Measurements from ENCODE around the gene NSUN2. TPM values are rescaled to one million over a fixed set of nuclear protein-coding genes. Genes with fewer than 3 reads are reported as not detected.

NSUN2 gene
- total RNA-seq, 2 donors from 2014 or later: 40.8 to 54.5 TPM

GRCh38 chr5:6633469-6634245 lies 813 bp upstream of the NSUN2 start:
- peak; percentile 18 for DNase-seq (ENCODE audit: low spot score)
- Histone ChIP-seq H3K4me3 (peak overlapping the region; percentile 68 to 84), H3K9me3 (no peaks in the 10 kb centered on the region), H3K36me3 (no peaks in the 10 kb centered on the region), H3K27ac (peak overlapping the region; percentile 88 to 93), H3K4me1 (replicated peaks) (peaks cover 7% of the 10 kb centered on the region), H3K27me3 (replicated peaks; ENCODE audit: insufficient read depth) (no peaks in the 10 kb centered on the region)
- WGBS: 2% methylated on average over 58 of the region's 75 CpGs
- intact Hi-C loops (cut with DNase I): loop anchor here (1.0 to 5.0 kb wide), 4 partner anchors 79 to 1211 kb away; partner anchors contain the start of genes ICE1 and TENT4A
- TF ChIP-seq CTCF (IDR thresholded peaks at IDR 0.05) (no peak), POLR2AphosphoS5 (IDR thresholded peaks at IDR 0.05) (no peak), POLR2A (IDR thresholded peaks at IDR 0.05) (no peak)

GRCh38 chr5:6632324-6632887 lies 438 bp downstream of the NSUN2 start:
- Histone ChIP-seq H3K27me3 (replicated peaks; ENCODE audit: insufficient read depth) (no peaks in the 10 kb centered on the region), H3K4me3 (peak overlapping the region; percentile 68 to 84), H3K4me1 (replicated peaks) (peaks cover 7% of the 10 kb centered on the region), H3K36me3 (no peaks in the 10 kb centered on the region), H3K27ac (peak overlapping the region; percentile 88 to 93), H3K9me3 (no peaks in the 10 kb centered on the region)
- no peak for DNase-seq (ENCODE audit: low spot score)
- intact Hi-C loops (cut with DNase I): loop anchor here (2.0 to 5.0 kb wide), 3 partner anchors 80 to 1210 kb away; partner anchors contain the start of genes ICE1 and TENT4A
- TF ChIP-seq POLR2A (IDR thresholded peaks at IDR 0.05) (no peak), CTCF (IDR thresholded peaks at IDR 0.05) (no peak), POLR2AphosphoS5 (IDR thresholded peaks at IDR 0.05) (no peak)
- WGBS: under 1% methylated on average over 25 of the region's 33 CpGs

GRCh38 chr5:6631441-6631840 lies 1.4 kb downstream of the NSUN2 start:
- no peaks in the 10 kb centered on the region for H3K27me3 ChIP-seq (replicated peaks; ENCODE audit: insufficient read depth)
- H3K9me3 ChIP-seq: no peaks in the 10 kb centered on the region
- no peak overlapping the region for H3K4me3 ChIP-seq
- TF ChIP-seq CTCF (IDR thresholded peaks at IDR 0.05) (no peak), POLR2A (IDR thresholded peaks at IDR 0.05) (no peak), POLR2AphosphoS5 (IDR thresholded peaks at IDR 0.05) (no peak)
- intact Hi-C loops (cut with DNase I): loop anchor here (5.0 kb wide), 2 partner anchors 1139 to 1209 kb away; partner anchors contain the start of gene ICE1
- WGBS: 89% methylated on average over 4 of the region's 4 CpGs
- no peak overlapping the region for H3K27ac ChIP-seq
- DNase-seq (ENCODE audit: low spot score): no peak
- H3K36me3 ChIP-seq: no peaks in the 10 kb centered on the region
- H3K4me1 ChIP-seq (replicated peaks): peaks cover 7% of the 10 kb centered on the region

- H3K36me3 ChIP-seq: peaks cover 0 to 5% of the 10 kb centered on the region in 2 donors
- no peak overlapping the region for H3K4me3 ChIP-seq
- TF ChIP-seq CTCF (IDR thresholded peaks at IDR 0.05) (no peak), POLR2A (IDR thresholded peaks at IDR 0.05) (no peak), POLR2AphosphoS5 (IDR thresholded peaks at IDR 0.05) (no peak)
- DNase-seq (ENCODE audit: low spot score): no peak
- H3K27ac ChIP-seq: no peak overlapping the region
- H3K4me1 ChIP-seq (replicated peaks): no peaks in the 10 kb centered on the region
- no peaks in the 10 kb centered on the region for H3K27me3 ChIP-seq (replicated peaks; ENCODE audit: insufficient read depth)
- intact Hi-C loops (cut with DNase I): no loop called here
- WGBS: 87% methylated on average over 10 of the region's 10 CpGs
- no peaks in the 10 kb centered on the region for H3K9me3 ChIP-seq
These were observed 6.3 kb downstream of the NSUN2 start for GRCh38 chr5:6626508-6626907.
